SIG-M5 (cell line): ENCODE data around the gene PGM2L1.
"Not testable (repeated sequence)": the region's sequence is repeated elsewhere in the genome, so short reads cannot be mapped to it uniquely, and the experiment has no call there.

Source experiments
- DNase-seq: peaks from one replicate; lab custom pipeline; 2025; lab: John Stamatoyannopoulos, UW

Gene PGM2L1

GRCh38 chr11:74333193-74333592 is 65.0 kb downstream of the PGM2L1 start:
- DNase-seq = no peak

GRCh38 chr11:74332291-74332690 is 65.9 kb downstream of the PGM2L1 start:
- DNase-seq = no peak

- DNase-seq = not testable (repeated sequence)
Observed at GRCh38 chr11:74331000-74331399, 67.2 kb downstream of the PGM2L1 start.

GRCh38 chr11:74330075-74330858 is 68.0 kb downstream of the PGM2L1 start:
- no peak for DNase-seq

GRCh38 chr11:74327076-74327475 is 71.2 kb downstream of the PGM2L1 start:
- no peak for DNase-seq

- no peak for DNase-seq
Observed at GRCh38 chr11:74326665-74327064, 71.6 kb downstream of the PGM2L1 start.

- no peak for DNase-seq
Observed at GRCh38 chr11:74325649-74326645, 72.3 kb downstream of the PGM2L1 start.

GRCh38 chr11:74322667-74323066 is 75.6 kb downstream of the PGM2L1 start:
- DNase-seq = no peak

GRCh38 chr11:74321487-74322188 is 76.6 kb downstream of the PGM2L1 start:
- DNase-seq = no peak

GRCh38 chr11:74320538-74320937 is 77.7 kb downstream of the PGM2L1 start:
- no peak for DNase-seq

GRCh38 chr11:74319139-74319816 is 79.0 kb downstream of the PGM2L1 start:
- no peak for DNase-seq

GRCh38 chr11:74318241-74318932 is 79.8 kb downstream of the PGM2L1 start:
- DNase-seq = no peak

GRCh38 chr11:74316772-74317505 is 81.3 kb downstream of the PGM2L1 start:
- DNase-seq = no peak

GRCh38 chr11:74312326-74312725 is 85.9 kb downstream of the PGM2L1 start:
- DNase-seq = no peak

- no peak for DNase-seq
Observed at GRCh38 chr11:74311352-74311926, 86.8 kb downstream of the PGM2L1 start, which contains the start of gene P4HA3. TSS of gene P4HA3 (minus strand) at chr11:74311640. CDS start at chr11:74311611, 29 bp downstream.

GRCh38 chr11:74310857-74311256 is 87.4 kb downstream of the PGM2L1 start:
- no peak for DNase-seq

- no peak for DNase-seq
Observed at GRCh38 chr11:74307434-74307833, 90.8 kb downstream of the PGM2L1 start.

- DNase-seq = no peak
Observed at GRCh38 chr11:74306435-74307175, 91.6 kb downstream of the PGM2L1 start.

- DNase-seq = no peak
Observed at GRCh38 chr11:74299015-74299414, 99.2 kb downstream of the PGM2L1 start.
